HG02840 (cell line): ENCODE results near the gene PINLYP.
"Not testable (repeated sequence)": the region's sequence is repeated elsewhere in the genome, so short reads cannot be mapped to it uniquely, and the experiment has no call there.

Experiments
- ATAC-seq: cut with Tn5 transposase; IDR thresholded peaks from one replicate; pipeline ENCODE4 v1.9.1; 2021; ENCODE audit warnings: mild to moderate bottlenecking, moderate library complexity, moderate number of reproducible peaks; ENCODE audit not compliant: unreplicated experiment, low FRiP score

The PINLYP gene

GRCh38 chr19:43547926-43548325, 27.7 kb upstream of the PINLYP start:
- ATAC-seq, result not testable (repeated sequence)

GRCh38 chr19:43548706-43549105, 26.9 kb upstream of the PINLYP start:
- no peak for ATAC-seq

- no peak for ATAC-seq
Observed at GRCh38 chr19:43551399-43552197, 24.0 kb upstream of the PINLYP start.

- ATAC-seq, result no peak
Observed at GRCh38 chr19:43552198-43552450, 23.5 kb upstream of the PINLYP start.

GRCh38 chr19:43552616-43553015, 23.0 kb upstream of the PINLYP start:
- ATAC-seq, result no peak

DNA sequence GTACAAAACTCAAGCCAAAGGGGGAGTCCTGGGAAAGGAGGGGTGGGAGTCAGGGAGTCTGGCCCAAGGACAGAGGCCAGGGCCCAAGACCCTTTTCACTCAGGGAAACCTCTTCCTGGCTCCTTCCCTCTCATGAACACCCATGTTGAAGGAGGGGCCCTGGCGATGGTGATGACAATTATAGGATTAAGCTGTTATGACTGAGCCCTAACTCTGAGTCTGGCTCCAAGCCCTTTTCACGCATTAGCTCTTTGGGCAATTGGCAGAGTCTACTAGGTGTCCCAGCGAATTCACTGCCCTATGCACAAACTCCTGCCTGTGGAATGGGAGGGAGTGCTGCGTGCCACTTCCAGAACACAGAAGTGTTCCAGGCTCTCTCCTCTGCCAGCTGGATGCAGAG, 21.9 kb upstream of the PINLYP start:
- ATAC-seq, result no peak

- ATAC-seq, result no peak
Observed at GRCh38 chr19:43554317-43554895, 21.2 kb upstream of the PINLYP start.

DNA sequence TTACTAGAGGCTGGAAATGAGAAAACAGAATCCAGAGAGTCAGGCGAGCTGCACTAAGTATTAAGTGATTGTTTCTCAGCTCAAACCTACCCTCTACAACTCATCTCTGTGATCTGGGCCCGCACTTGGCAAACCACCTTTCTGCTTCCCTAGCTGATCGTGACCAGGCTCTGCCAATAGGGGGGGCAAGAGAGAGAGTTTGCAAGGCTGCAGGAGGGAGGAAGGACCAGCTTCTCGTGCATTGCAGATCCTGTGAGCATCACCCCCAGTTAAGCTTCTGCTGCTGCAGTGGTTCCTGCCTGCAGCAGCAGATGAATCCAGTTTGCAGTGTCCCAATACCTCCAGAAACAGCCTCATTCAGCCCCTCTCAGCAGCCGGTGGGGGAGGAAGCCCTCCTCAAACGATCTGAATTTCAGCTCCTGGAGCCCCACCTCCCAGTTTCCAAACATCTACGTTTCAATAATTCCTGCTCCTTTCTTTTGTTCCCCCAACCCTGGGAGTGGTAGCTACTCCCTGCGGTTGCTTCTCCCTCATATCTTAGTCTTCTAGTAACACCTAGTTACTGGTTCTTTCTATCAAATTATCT, 20.3 kb upstream of the PINLYP start:
- no peak for ATAC-seq

- no peak for ATAC-seq
Observed at GRCh38 chr19:43560687-43561086, 14.9 kb upstream of the PINLYP start.

DNA sequence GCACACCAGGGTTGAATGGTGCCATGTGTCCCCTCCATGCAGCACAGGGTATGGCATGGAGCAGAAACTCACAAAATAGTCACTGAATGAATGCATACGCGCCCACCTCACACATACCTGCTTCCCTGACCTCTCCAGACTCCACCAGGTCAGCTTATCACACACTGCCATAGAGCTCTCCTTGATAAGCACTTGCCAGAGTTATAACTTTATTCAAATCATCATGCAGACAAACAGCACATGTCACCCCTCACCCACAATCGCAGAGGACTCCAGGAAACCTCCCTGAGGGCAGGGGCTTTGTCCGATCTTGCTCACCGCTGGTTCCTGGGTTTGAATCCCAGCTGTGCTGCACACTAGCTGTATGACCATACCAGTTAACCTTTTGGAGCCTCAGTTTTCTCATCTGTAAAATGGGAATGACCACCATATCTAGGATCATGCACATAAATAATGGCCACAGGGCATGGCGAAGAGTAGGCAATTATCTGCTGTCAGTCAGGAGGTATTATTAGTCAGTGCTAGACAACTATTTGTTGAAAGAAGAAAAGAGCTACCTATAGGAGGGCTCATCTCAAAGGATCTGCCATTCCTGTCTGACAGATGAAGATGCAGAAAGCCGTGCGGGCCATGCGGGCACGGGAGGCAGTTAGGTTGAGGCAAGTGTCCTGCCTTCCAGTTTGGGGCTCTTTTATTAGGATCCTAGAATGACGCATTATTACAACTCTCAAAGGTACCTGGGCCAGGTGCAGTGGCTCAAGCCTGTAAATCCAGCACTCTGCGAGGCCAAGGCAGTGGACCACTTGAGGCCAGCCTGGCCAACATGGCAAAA, 14.2 kb upstream of the PINLYP start:
- no peak for ATAC-seq

DNA sequence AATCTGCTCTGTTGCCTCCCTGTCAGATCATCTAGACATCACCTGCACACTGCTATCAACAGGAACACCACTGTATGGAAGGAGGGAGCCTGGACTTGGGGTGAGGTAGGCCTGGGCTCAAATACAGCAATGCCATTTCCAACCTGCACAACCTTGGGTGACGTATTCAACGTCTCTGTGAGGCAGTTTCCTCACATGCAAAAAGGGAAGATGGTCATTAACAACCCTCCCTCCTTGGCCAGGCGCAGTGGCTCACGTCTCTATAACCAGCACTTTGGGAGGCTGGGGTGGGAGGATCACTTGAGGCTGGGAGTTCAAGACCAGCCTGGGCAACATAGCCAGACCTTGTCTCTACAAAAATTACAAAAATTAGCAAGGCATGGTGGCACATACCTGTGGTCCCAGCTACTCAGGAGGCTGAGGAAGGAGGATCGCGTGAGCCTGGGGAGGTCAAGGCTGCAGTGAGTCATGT, 13.3 kb upstream of the PINLYP start:
- no peak for ATAC-seq

GRCh38 chr19:43562698-43563241, 12.8 kb upstream of the PINLYP start:
- ATAC-seq, result no peak

DNA sequence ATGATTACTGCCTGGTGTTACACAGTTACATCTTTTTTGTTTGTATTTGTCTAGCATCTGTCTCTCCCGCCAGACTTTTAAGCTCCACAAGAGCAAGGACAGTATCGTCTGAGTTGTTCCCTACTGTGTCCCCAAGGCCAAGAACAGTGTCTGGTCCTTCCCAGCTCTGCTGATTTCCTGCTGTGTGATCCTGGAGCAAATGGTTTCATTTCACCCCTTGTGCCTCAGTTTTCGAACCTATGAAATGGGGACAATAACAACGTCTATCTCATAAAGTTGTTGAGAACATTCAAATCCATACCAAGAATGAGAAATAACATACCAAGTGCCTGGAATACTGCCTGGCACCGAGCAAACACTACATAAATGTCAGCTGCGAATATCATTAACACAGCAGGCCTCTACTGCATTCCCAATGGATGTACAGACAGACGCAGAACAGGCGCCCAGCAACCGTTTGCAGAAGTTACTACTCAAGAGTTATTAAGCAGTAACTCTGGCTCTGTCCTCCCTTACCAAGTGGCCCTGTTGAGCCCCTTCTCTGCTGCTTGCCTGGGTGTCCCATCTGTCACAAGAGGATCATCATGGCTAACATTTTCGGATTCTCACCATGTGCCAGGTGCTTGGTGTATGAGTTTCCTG, 11.7 kb upstream of the PINLYP start:
- no peak for ATAC-seq

- no peak for ATAC-seq
Observed at GRCh38 chr19:43564800-43565199, 10.8 kb upstream of the PINLYP start.

DNA sequence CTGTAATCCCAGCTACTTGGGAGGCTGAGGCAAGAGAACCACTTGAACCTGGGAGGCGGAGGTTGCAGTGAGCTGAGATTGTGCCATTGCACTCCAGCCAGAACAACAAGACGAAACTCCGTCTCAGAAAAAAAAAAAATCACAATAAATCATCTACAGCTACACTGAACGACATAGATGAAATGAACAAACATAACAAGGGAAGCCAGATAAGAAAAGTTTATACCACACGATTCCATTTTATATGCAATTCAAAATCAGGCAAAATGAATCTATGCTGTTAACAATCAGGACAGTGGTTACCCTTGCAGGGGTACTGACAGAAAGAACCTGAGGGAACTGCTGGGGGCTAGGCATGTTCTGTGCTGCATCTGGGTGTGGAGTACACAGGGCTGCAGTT, 5.9 kb upstream of the PINLYP start:
- ATAC-seq, result no peak

DNA sequence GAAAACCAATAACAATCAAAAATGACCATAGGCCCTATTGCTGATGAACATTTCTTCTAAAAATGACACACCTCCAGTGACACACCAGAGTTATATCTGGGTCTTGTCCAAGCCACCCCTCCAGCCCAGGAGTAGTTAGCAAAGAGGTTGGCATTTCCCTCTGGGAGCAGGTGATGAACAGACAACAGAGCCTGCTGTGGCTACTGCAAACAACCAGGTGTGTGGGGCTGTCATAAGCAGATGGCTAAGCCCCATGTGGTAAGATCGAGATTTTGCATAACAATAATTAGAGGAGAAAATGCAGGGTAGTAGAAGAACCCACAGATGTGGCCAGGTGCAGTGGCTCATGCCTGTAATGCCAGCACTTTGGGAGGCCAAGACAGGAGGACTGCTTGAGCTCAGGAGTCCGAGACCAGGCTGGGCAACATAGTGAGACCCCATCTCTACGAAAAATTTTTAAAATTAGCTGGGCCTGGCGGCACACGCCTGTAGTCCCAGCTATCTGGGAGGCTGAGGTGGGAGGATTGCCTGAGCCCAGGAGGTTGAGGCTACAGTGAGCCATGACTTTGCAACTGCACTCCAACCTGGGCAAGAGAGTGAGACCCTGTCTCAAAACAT, 5.3 kb upstream of the PINLYP start:
- ATAC-seq, result no peak

DNA sequence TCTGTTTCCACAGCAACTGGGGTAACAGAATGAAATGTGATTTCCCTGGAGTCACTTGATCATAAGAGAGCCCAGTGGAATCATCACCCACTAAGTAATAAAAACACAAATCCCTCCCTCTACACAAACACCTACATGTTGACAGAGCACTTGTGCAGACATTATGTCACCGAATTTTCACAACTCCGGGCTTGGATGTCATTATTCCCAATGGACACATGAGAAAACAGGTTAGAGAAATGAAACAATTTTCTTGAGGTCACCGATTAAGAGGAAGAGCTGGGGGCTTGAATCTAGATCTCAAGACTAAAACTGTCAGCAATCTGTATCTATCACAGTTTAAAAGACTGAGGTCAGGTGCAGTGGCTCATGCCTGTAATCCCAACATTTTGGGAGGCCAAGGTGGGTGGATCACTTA, 3.4 kb upstream of the PINLYP start:
- no peak for ATAC-seq

DNA sequence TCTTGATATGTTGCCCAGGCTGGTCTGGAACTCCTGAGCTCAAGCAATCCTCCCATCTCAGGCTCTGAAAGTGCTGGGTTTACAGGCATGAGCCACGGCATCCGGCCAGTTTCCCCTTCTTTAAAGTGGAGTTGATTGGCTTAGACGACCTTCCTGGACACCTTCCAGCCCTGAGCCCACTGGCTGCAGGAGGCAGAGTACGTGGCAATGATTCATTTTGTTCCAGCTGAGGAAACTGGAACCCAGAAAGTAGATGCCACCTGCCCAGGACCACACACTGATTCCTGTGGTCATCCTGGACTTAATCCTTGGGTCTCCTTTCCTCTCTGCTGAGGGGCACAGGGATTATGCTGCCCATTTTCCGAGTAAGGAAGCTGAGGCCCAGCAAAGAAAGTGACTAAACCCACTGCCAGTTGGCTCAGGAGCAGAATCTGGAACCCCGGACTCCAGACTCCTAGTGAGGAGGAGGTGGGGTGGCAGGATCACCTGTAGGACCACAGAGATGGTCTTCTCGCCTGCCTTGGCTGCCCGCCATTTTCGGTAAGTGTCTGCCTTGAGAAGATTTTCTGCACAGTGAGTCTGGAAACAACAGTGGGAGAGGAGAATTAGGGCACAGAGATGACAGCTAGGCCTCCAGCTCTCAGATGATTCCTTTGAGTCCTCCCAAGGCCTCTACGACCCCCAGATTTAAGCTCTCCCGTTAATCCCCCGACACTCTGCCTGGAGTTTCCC, 1.0 kb upstream of the PINLYP start:
- ATAC-seq, result no peak
